ENCODE results near the gene LPIN2. TPM values are rescaled to one million over a fixed set of nuclear protein-coding genes. Genes with fewer than 3 reads are reported as not detected.

Gene LPIN2, protein sequence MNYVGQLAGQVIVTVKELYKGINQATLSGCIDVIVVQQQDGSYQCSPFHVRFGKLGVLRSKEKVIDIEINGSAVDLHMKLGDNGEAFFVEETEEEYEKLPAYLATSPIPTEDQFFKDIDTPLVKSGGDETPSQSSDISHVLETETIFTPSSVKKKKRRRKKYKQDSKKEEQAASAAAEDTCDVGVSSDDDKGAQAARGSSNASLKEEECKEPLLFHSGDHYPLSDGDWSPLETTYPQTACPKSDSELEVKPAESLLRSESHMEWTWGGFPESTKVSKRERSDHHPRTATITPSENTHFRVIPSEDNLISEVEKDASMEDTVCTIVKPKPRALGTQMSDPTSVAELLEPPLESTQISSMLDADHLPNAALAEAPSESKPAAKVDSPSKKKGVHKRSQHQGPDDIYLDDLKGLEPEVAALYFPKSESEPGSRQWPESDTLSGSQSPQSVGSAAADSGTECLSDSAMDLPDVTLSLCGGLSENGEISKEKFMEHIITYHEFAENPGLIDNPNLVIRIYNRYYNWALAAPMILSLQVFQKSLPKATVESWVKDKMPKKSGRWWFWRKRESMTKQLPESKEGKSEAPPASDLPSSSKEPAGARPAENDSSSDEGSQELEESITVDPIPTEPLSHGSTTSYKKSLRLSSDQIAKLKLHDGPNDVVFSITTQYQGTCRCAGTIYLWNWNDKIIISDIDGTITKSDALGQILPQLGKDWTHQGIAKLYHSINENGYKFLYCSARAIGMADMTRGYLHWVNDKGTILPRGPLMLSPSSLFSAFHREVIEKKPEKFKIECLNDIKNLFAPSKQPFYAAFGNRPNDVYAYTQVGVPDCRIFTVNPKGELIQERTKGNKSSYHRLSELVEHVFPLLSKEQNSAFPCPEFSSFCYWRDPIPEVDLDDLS
- total RNA-seq: 20.0 and 24.9 TPM in 2 replicates

- peak; percentile 77 for DNase-seq (ENCODE audit: low read depth)
- H3K4me3 ChIP-seq (ENCODE audit: low read depth, low read length): peak within 1 kb of the TSS; percentile 81
- TF ChIP-seq CTCF (IDR thresholded peaks at IDR 0.05; ENCODE audit: insufficient read depth, low read length, poor library complexity, severe bottlenecking): no peak
- H3K36me3 ChIP-seq (ENCODE audit: control insufficient read depth, insufficient read depth, low read length): no peaks in the 10 kb centered on the region
- no peaks in the 10 kb centered on the region for H3K27me3 ChIP-seq (ENCODE audit: control insufficient read depth, insufficient read depth, low read length)
Measured at GRCh38 chr18:3013024-3013804, at the start of gene LPIN2. Gene LPIN2, minus strand, starts transcription at chr18:3013144. Its CDS starts 52,304 bp downstream, at chr18:2960840.

DNA sequence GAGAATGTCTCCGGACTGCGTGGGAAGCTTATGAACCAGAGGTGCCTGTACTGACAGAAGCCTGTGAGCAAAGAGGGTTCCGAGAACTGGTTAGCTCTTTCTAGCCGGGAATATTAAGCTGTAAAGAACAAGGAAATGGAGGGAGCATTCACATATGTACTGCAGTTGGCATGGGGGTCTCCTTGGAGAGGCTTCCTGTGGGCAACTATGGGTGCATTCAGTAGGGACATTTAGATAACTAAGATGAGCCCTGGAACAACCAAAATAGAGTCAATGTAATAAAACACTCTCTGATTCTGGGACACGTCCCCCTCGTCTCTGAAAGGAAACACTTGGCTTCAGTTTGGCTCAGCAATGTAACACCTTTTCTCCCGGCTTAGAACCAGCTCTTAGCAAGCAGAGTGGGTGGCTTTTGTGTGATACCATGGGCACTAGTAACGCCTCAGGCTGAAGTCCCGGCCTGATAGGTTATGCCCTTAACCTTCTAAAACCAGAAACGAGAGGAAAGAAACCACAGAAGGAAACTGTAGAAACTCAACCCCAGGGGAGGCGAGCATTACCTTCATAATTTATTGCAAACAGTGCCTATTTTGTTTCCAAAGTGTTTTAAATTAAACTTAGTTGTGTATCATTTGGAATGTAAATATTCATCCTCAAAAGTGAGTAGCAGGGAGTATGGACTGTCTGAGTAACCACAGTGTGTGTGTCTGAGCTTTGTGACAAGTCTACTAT, 48.8 kb upstream of the LPIN2 start:
- Histone ChIP-seq H3K4me3 (ENCODE audit: low read depth, low read length) (no peak overlapping the region), H3K36me3 (ENCODE audit: control insufficient read depth, insufficient read depth, low read length) (no peaks in the 10 kb centered on the region), H3K27me3 (ENCODE audit: control insufficient read depth, insufficient read depth, low read length) (no peaks in the 10 kb centered on the region)
- no peak for DNase-seq (ENCODE audit: low read depth)
- TF ChIP-seq CTCF (IDR thresholded peaks at IDR 0.05; ENCODE audit: insufficient read depth, low read length, poor library complexity, severe bottlenecking): no peak

GRCh38 chr18:3060667-3061580, 48.0 kb upstream of the LPIN2 start:
- no peak for TF ChIP-seq CTCF (IDR thresholded peaks at IDR 0.05; ENCODE audit: insufficient read depth, low read length, poor library complexity, severe bottlenecking)
- H3K27me3 ChIP-seq (ENCODE audit: control insufficient read depth, insufficient read depth, low read length): no peaks in the 10 kb centered on the region
- DNase-seq (ENCODE audit: low read depth): no peak
- H3K4me3 ChIP-seq (ENCODE audit: low read depth, low read length): no peak overlapping the region
- no peaks in the 10 kb centered on the region for H3K36me3 ChIP-seq (ENCODE audit: control insufficient read depth, insufficient read depth, low read length)

GRCh38 chr18:3059272-3059671, 46.3 kb upstream of the LPIN2 start:
- TF ChIP-seq CTCF (IDR thresholded peaks at IDR 0.05; ENCODE audit: insufficient read depth, low read length, poor library complexity, severe bottlenecking): no peak
- no peak for DNase-seq (ENCODE audit: low read depth)
- Histone ChIP-seq H3K4me3 (ENCODE audit: low read depth, low read length) (no peak overlapping the region), H3K36me3 (ENCODE audit: control insufficient read depth, insufficient read depth, low read length) (no peaks in the 10 kb centered on the region), H3K27me3 (ENCODE audit: control insufficient read depth, insufficient read depth, low read length) (no peaks in the 10 kb centered on the region)

Measured in kidney epithelial cell (primary cell).